HCT116 (cell line): ENCODE measurements around the gene SCTR. TPM values are rescaled to one million over a fixed set of nuclear protein-coding genes. Genes with fewer than 3 reads are reported as not detected.

Experiments used
- ATAC-seq: fragments of 200-7000 bp; cut with Tn5 transposase; 2 replicates; pipeline ENCODE4 v1.9.1; 2020; ENCODE audit warnings: mild to moderate bottlenecking, moderate library complexity
- BruUV-seq: library from RNA; stranded (reverse); fragments of 400-500 nt; replicated peaks from 2 replicates; lab custom pipeline; 2021; lab: Mats Ljungman, UMichigan
- CTCF ChIA-PET: fragments of 300-600 bp; sonication (Branson Sonifier 250); formaldehyde crosslinking; loops from one replicate; lab custom pipeline; 2021; ENCODE audit warnings: antibody characterized with exemption; lab: Charles Lee
- POLR2A ChIA-PET: fragments of 300-600, 350-600 bp; sonication (Branson Sonifier 250); formaldehyde crosslinking; loops from one replicate; lab custom pipeline; 2021; ENCODE audit warnings: antibody characterized with exemption; lab: Charles Lee
- RAD21 ChIA-PET, 2 experiments: fragments of 300-600 bp; sonication (Branson Sonifier 250); formaldehyde crosslinking; loops; one replicate each; lab custom pipeline; 2023; ENCODE audit warnings: low total read pairs in 2 of 2; ENCODE audit not compliant: uncharacterized antibody in 2 of 2, unreplicated experiment in 2 of 2, low non-redundant PET in 1 of 2; lab: Charles Lee
- DNase-seq: peaks from one replicate; pipeline ENCODE4 v3.0.0-alpha.2; 2010; ENCODE audit warnings: low read depth, low spot score
- H2AFZ ChIP-seq: fragments of 200-600 bp; shearing (Covaris generic), sonication (generic); 2 replicates; pipeline ENCODE4 v1.6.1; 2017; ENCODE audit warnings: low read depth, mixed run types, mixed read lengths, antibody characterized with exemption, low read length; ENCODE audit not compliant: poor library complexity, severe bottlenecking
- H3K27ac ChIP-seq: 2 replicates; pipeline ENCODE4 v1.5.1; 2012; ENCODE audit warnings: low read depth, low read length
- H3K27me3 ChIP-seq: fragments of 200-600 bp; sonication (generic); 2 replicates; pipeline ENCODE4 v1.6.1; 2016; ENCODE audit warnings: mixed run types, low read length, mixed read lengths; ENCODE audit not compliant: insufficient read depth
- H3K36me3 ChIP-seq, 2 experiments: fragments of 200-500 bp in 1 of 2; fragments of 200-600 bp in 1 of 2; sonication (Bioruptor generic) in 1 of 2; sonication (generic) in 1 of 2; 2 replicates each; pipeline versions ENCODE4 v1.5.1 to v1.6.1; 2014 to 2016; ENCODE audit warnings: low read length in 2 of 2, inconsistent platforms in 1 of 2, mixed read lengths in 1 of 2, mixed run types in 1 of 2; ENCODE audit not compliant: insufficient read depth in 2 of 2, control insufficient read depth in 1 of 2
- H3K4me1 ChIP-seq, 2 experiments: fragments of 200-600 bp in 1 of 2; sonication (generic) in 1 of 2; 2 replicates each; pipeline versions ENCODE4 v1.5.1 to v1.6.1; 2012 to 2017; ENCODE audit warnings: low read length in 2 of 2, inconsistent platforms in 1 of 2, mild to moderate bottlenecking in 1 of 2, mixed read lengths in 1 of 2, mixed run types in 1 of 2, moderate library complexity in 1 of 2; ENCODE audit not compliant: insufficient read depth in 2 of 2, control insufficient read depth in 1 of 2
- H3K4me2 ChIP-seq: fragments of 200-600 bp; sonication (generic); 2 replicates; pipeline ENCODE4 v1.6.1; 2017; ENCODE audit warnings: mixed run types, low read length, mixed read lengths
- H3K4me3 ChIP-seq, 2 experiments: fragments of 200-600 bp in 1 of 2; sonication (generic) in 1 of 2; replicated peaks in 1 of 2; 2 replicates each; pipeline ENCODE4 v1.5.1; 2011 to 2016; ENCODE audit warnings: low read length in 2 of 2, control low read depth in 1 of 2, low read depth in 1 of 2, mild to moderate bottlenecking in 1 of 2, mixed read lengths in 1 of 2, mixed run types in 1 of 2
- H3K79me2 ChIP-seq: fragments of 200-600 bp; sonication (generic); 2 replicates; pipeline ENCODE4 v1.6.1; 2017; ENCODE audit warnings: mild to moderate bottlenecking, mixed run types, low read length, moderate library complexity, mixed read lengths; ENCODE audit not compliant: insufficient read depth
- H3K9ac ChIP-seq: fragments of 200-600 bp; sonication (generic); 2 replicates; pipeline ENCODE4 v1.6.1; 2016; ENCODE audit warnings: low read length, mixed read lengths
- H3K9me2 ChIP-seq: fragments of 200-600 bp; sonication (generic), shearing (Covaris generic); 2 replicates; pipeline ENCODE4 v1.6.1; 2017; ENCODE audit warnings: mixed run types, mild to moderate bottlenecking, moderate library complexity; ENCODE audit not compliant: insufficient read depth
- H3K9me3 ChIP-seq, 2 experiments: fragments of 200-500 bp in 1 of 2; fragments of 200-600 bp in 1 of 2; sonication (Bioruptor generic) in 1 of 2; sonication (generic) in 1 of 2; 2 replicates each; pipeline ENCODE4 v1.6.1; 2014 to 2017; ENCODE audit warnings: low read length in 2 of 2, mixed read lengths in 2 of 2, inconsistent platforms in 1 of 2, low read depth in 1 of 2, mild to moderate bottlenecking in 1 of 2, mixed run types in 1 of 2, moderate library complexity in 1 of 2; ENCODE audit not compliant: control insufficient read depth in 1 of 2, insufficient read depth in 1 of 2
- H4K20me1 ChIP-seq: fragments of 200-600 bp; sonication (generic), shearing (Covaris generic); 2 replicates; pipeline ENCODE4 v1.6.1; 2017; ENCODE audit warnings: mixed run types, mild to moderate bottlenecking, moderate library complexity; ENCODE audit not compliant: insufficient read depth
- CEBPB ChIP-seq: IDR thresholded peaks from 2 replicates; pipeline ENCODE4 v1.6.1; 2012; ENCODE audit warnings: low read depth
- ELF1 ChIP-seq: IDR thresholded peaks from 2 replicates; pipeline ENCODE4 v1.6.1; 2012; ENCODE audit warnings: low read depth, borderline replicate concordance
- EZH2 ChIP-seq: fragments of 200-600 bp; sonication (generic); IDR thresholded peaks from 2 replicates; pipeline ENCODE4 v1.6.1; 2017; ENCODE audit warnings: antibody characterized with exemption, mixed run types
- EZH2phosphoT487 ChIP-seq: fragments of 200-600 bp; IDR thresholded peaks from 2 replicates; pipeline ENCODE4 v1.6.1; 2018; ENCODE audit warnings: antibody characterized with exemption, borderline replicate concordance
- FOSL1 ChIP-seq: IDR thresholded peaks from 2 replicates; pipeline ENCODE4 v1.6.1; 2012; ENCODE audit warnings: low read depth
- MAX ChIP-seq: IDR thresholded peaks from 2 replicates; pipeline ENCODE4 v1.6.1; 2012
- POLR2AphosphoS5 ChIP-seq: IDR thresholded peaks from 2 replicates; pipeline ENCODE4 v1.6.1; 2011; ENCODE audit warnings: mild to moderate bottlenecking, low read depth, low read length, moderate library complexity
- RAD21 ChIP-seq: IDR thresholded peaks from 2 replicates; pipeline ENCODE4 v1.6.1; 2012; ENCODE audit warnings: low read depth, mild to moderate bottlenecking
- SIN3A ChIP-seq: IDR thresholded peaks from 2 replicates; pipeline ENCODE4 v1.6.1; 2012; ENCODE audit warnings: low read depth
- TCF7L2 ChIP-seq: IDR thresholded peaks from 2 replicates; pipeline ENCODE4 v1.7.0; 2011; ENCODE audit warnings: borderline replicate concordance, inconsistent platforms; ENCODE audit not compliant: insufficient read depth, insufficient read length; ENCODE audit errors: extremely low read depth
- ZBTB33 ChIP-seq: IDR thresholded peaks from 2 replicates; pipeline ENCODE4 v1.6.1; 2011; ENCODE audit warnings: mild to moderate bottlenecking, low read length, moderate library complexity; ENCODE audit not compliant: insufficient replicate concordance; ENCODE audit errors: extremely low read depth
- ZFX ChIP-seq: fragments of 450-650 bp; IDR thresholded peaks from 2 replicates; pipeline ENCODE4 v1.6.1; 2017
- intact Hi-C: fragments of 100-400 bp; cut with micrococcal nuclease; formaldehyde crosslinking; loops from 2 replicates; pipeline ENCODE4 v1.10.0; 2022
- total RNA-seq: library from RNA; stranded (reverse); gene quantifications from one replicate; pipeline ENCODE4 v1.2.1, GENCODE V29; 2021; ENCODE audit not compliant: unreplicated experiment

The SCTR gene
- total RNA-seq, 1 experiment from 2014 or later = not detected

- intact Hi-C loops = loop anchor here (10.0 kb wide), 1 partner anchor 181 kb away; no protein-coding TSS in a partner anchor
- H3K27me3 ChIP-seq = no peaks in the 10 kb centered on the region
- CTCF ChIA-PET = interaction anchor here (1.2 to 2.5 kb wide), 3 partner anchors 65 to 594 kb away, joined by 5 to 16 read pairs (median 9); no protein-coding TSS in a partner anchor
- BruUV-seq = no TSS peak
- H2AFZ ChIP-seq = peak overlapping the region; percentile 98
- RAD21 ChIA-PET = interaction anchor here in 1 of 2 experiments (0.6 kb wide), 1 partner anchor 45 kb away, joined by 3 read pairs; no protein-coding TSS in a partner anchor
- peaks cover 0 to 7% of the 10 kb centered on the region in 2 experiments; a peak in 2 of 4 replicates for H3K4me1 ChIP-seq
- POLR2A ChIA-PET = no interaction called here
- no peak overlapping the region for H3K27ac ChIP-seq
- no peaks in the 10 kb centered on the region for H3K9me2 ChIP-seq
- no peaks in the 10 kb centered on the region for H3K79me2 ChIP-seq
- no peaks in the 10 kb centered on the region for H3K36me3 ChIP-seq
- H3K9me3 ChIP-seq = no peaks in the 10 kb centered on the region
- H3K4me2 ChIP-seq = no peak overlapping the region
- no peak for TF ChIP-seq SIN3A
- TF ChIP-seq ZBTB33 = no peak
- no peak for TF ChIP-seq CEBPB
- TF ChIP-seq FOSL1 = no peak
- TF ChIP-seq MAX = no peak
- TF ChIP-seq ZFX = no peak
- TF ChIP-seq RAD21 = no peak
- TF ChIP-seq POLR2AphosphoS5 = no peak
- no peak for TF ChIP-seq EZH2
- no peak for TF ChIP-seq EZH2phosphoT487
- TF ChIP-seq ELF1 = no peak
- TF ChIP-seq TCF7L2 = no peak
- no peaks in the 10 kb centered on the region for H4K20me1 ChIP-seq
- no peak overlapping the region for H3K4me3 ChIP-seq
- H3K9ac ChIP-seq = no peak overlapping the region
- ATAC-seq = no peak
- DNase-seq = no peak
Observed at GRCh38 chr2:119475225-119475856, 48.9 kb downstream of the SCTR start.
